K562 (cell line): ENCODE data around the gene DLGAP1. TPM values are rescaled to one million over a fixed set of nuclear protein-coding genes. Genes with fewer than 3 reads are reported as not detected.
A peak's percentile ranks its signal among the peaks of the same experiment; 100 is the strongest.

Source experiments
- ARID2 ChIP-seq: fragments of 450-650 bp; IDR thresholded peaks from 2 replicates; pipeline ENCODE4 v1.6.1; 2017; ENCODE audit warnings: antibody characterized with exemption, mild to moderate bottlenecking
- ARID4B ChIP-seq: sonication (generic); formaldehyde crosslinking; IDR thresholded peaks from 2 replicates; pipeline ENCODE4 v1.8.0; 2022; ENCODE audit warnings: mild to moderate bottlenecking, missing genetic modification reagents
- CBX2 ChIP-seq: fragments of 200-600 bp; sonication (generic); IDR thresholded peaks from one replicate; pipeline ENCODE4 v1.6.1; 2012; ENCODE audit warnings: mild to moderate bottlenecking, low read length, inconsistent platforms; ENCODE audit not compliant: insufficient read depth, poor library complexity, severe bottlenecking
- CHCHD3 ChIP-seq: fragments of 250-450 bp; sonication (Bioruptor Pico); IDR thresholded peaks from 2 replicates; pipeline ENCODE4 v2.1.2; 2022; ENCODE audit warnings: mild to moderate bottlenecking
- EHMT2 ChIP-seq: fragments of 450-650 bp; IDR thresholded peaks from 2 replicates; pipeline ENCODE4 v1.6.1; 2018; ENCODE audit warnings: antibody characterized with exemption
- ESRRB ChIP-seq: fragments of 250-450 bp; sonication (Bioruptor Pico); IDR thresholded peaks from 2 replicates; pipeline ENCODE4 v1.5.0; 2020; ENCODE audit warnings: mild to moderate bottlenecking, moderate library complexity, borderline replicate concordance
- FOXJ2 ChIP-seq: fragments of 200-800 bp; sonication (Bioruptor generic); IDR thresholded peaks from 2 replicates; pipeline ENCODE4 v1.6.1; 2016; ENCODE audit warnings: missing genetic modification characterization, missing compliant biosample characterization
- LEF1 ChIP-seq: fragments of 450-650 bp; IDR thresholded peaks from 2 replicates; pipeline ENCODE4 v1.6.1; 2016; ENCODE audit warnings: mild to moderate bottlenecking
- RBM17 ChIP-seq: fragments of 200-400 bp; formaldehyde crosslinking; IDR thresholded peaks from 2 replicates; pipeline ENCODE4 v1.6.1; 2017; ENCODE audit warnings: low read depth, mild to moderate bottlenecking, low read length, borderline replicate concordance
- SIX5 ChIP-seq, 2 experiments: IDR thresholded peaks; 2 replicates each; pipeline ENCODE4 v1.6.1; 2011; ENCODE audit warnings: low read length in 2 of 2, borderline replicate concordance in 1 of 2, low read depth in 1 of 2, mild to moderate bottlenecking in 1 of 2, moderate library complexity in 1 of 2; ENCODE audit not compliant: insufficient read depth in 1 of 2
- SPI1 ChIP-seq: IDR thresholded peaks from 2 replicates; pipeline ENCODE4 v1.6.1; 2011; ENCODE audit warnings: low read depth, low read length, control low read depth, borderline replicate concordance
- TEAD1 ChIP-seq, 2 experiments: fragments of 450-650 bp in 1 of 2; sonication (generic) in 1 of 2; formaldehyde crosslinking; IDR thresholded peaks; 2 replicates each; pipeline versions ENCODE4 v1.4.0 to v1.8.0; 2020 to 2022; ENCODE audit warnings: mild to moderate bottlenecking in 2 of 2, missing genetic modification reagents in 1 of 2
- THRA ChIP-seq: fragments of 450-650 bp; IDR thresholded peaks from 2 replicates; pipeline ENCODE4 v1.6.1; 2017; ENCODE audit warnings: mild to moderate bottlenecking, moderate library complexity
- YY1 ChIP-seq, 3 experiments: IDR thresholded peaks; 2 replicates each; pipeline ENCODE4 v1.6.1; 2011; ENCODE audit warnings: low read length in 2 of 3, mild to moderate bottlenecking in 2 of 3, moderate library complexity in 2 of 3, borderline replicate concordance in 1 of 3, control low read depth in 1 of 3, low read depth in 1 of 3; ENCODE audit not compliant: insufficient read depth in 3 of 3, insufficient replicate concordance in 2 of 3, control insufficient read depth in 1 of 3, insufficient read length in 1 of 3; ENCODE audit errors: extremely low read depth in 1 of 3
- ZBTB12 ChIP-seq: fragments of 250-450 bp; sonication (Bioruptor Pico); IDR thresholded peaks from 2 replicates; pipeline ENCODE4 v1.4.0; 2020
- ZNF140 ChIP-seq: fragments of 250-450 bp; sonication (Bioruptor Pico); IDR thresholded peaks from 2 replicates; pipeline ENCODE4 v1.8.0; 2021; ENCODE audit warnings: moderate library complexity, mild to moderate bottlenecking, inconsistent platforms
- polyA plus RNA-seq, 8 experiments: library from polyadenylated mRNA; depleted of rRNA in 4 of 8; stranded (reverse) in 5 of 8; unstranded in 3 of 8; fragments of >200 nt; fragmentation: Nextera tagmentation in 2 of 8; fragmentation: Illumina TruSeq in 1 of 8; extraction: Ambion mirVana in 2 of 8; extraction: Trizol in 1 of 8; gene quantifications; 2 replicates each; pipeline versions ENCODE4 v1.2.1 to v1.2.3, GENCODE V29; 2011 to 2014; ENCODE audit warnings: inconsistent platforms in 1 of 8, missing spikeins in 1 of 8
- total RNA-seq, 7 experiments: library from RNA; depleted of rRNA in 6 of 7; stranded (reverse); fragments of >200 nt in 6 of 7; fragmentation: Illumina TruSeq in 2 of 7; extraction: Trizol in 2 of 7; gene quantifications; 2 replicates each; pipeline versions ENCODE4 v1.2.1 to v1.2.3, GENCODE V29; 2011 to 2021; ENCODE audit warnings: low replicate concordance in 1 of 7
- TF ChIP-seq, protein P1 (sequence below), 2 experiments: IDR thresholded peaks; 2 replicates each; pipeline ENCODE4 v1.6.1; 2011; ENCODE audit warnings: borderline replicate concordance in 1 of 2, control low read depth in 1 of 2, low read depth in 1 of 2, low read length in 1 of 2, mild to moderate bottlenecking in 1 of 2, mixed read lengths in 1 of 2, moderate library complexity in 1 of 2; ENCODE audit not compliant: insufficient read depth in 1 of 2, insufficient read length in 1 of 2, poor library complexity in 1 of 2, severe bottlenecking in 1 of 2; ENCODE audit errors: extremely low read depth in 1 of 2

DLGAP1 gene
- total and polyA plus RNA-seq, 9 of the 15 experiments (the other 6 are each of a cell fraction or from before 2014, with no cell fraction given), result 0.04 to 0.22 (median 0.08) TPM

GRCh38 chr18:3654442-3655253, 800.5 kb downstream of the DLGAP1 start (continued):
- no peak for TF ChIP-seq EHMT2
- TF ChIP-seq LEF1, result no peak
- no peak for TF ChIP-seq CHCHD3 (CRISPR knock-in tag)
- no peak for TF ChIP-seq ZNF140 (CRISPR knock-in tag)
- no peak for TF ChIP-seq ESRRB (CRISPR knock-in tag)
- peak in 1 of 2 experiments; percentile 43; a peak in 3 of 4 replicates for TF ChIP-seq TEAD1 (CRISPR knock-in tag; IDR thresholded peaks at IDR 0.05)
- TF ChIP-seq RBM17, result no peak
- 0 out of 2 replicates have a peak, but pooled peaks have one; percentile 62 for TF ChIP-seq ARID4B
- TF ChIP-seq, protein P1, sequence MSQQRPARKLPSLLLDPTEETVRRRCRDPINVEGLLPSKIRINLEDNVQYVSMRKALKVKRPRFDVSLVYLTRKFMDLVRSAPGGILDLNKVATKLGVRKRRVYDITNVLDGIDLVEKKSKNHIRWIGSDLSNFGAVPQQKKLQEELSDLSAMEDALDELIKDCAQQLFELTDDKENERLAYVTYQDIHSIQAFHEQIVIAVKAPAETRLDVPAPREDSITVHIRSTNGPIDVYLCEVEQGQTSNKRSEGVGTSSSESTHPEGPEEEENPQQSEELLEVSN (IDR thresholded peaks at IDR 0.05; ENCODE audit: borderline replicate concordance in 1 of 2, extremely low read depth in 1 of 2, insufficient read depth in 1 of 2, insufficient read length in 1 of 2, low read depth in 1 of 2, low read length in 1 of 2, poor library complexity in 1 of 2, severe bottlenecking in 1 of 2), result peak in 1 of 2 experiments; percentile 34
- TF ChIP-seq SPI1, result peak; percentile 7; the same call in 1 of the 2 replicates
- no peak for TF ChIP-seq CBX2
- no peak for TF ChIP-seq FOXJ2 (tag)
- no peak for TF ChIP-seq ZBTB12
- TF ChIP-seq YY1 (IDR thresholded peaks at IDR 0.05; ENCODE audit: borderline replicate concordance in 1 of 3, control insufficient read depth in 1 of 3, extremely low read depth in 1 of 3, insufficient read depth in 3 of 3, insufficient read length in 1 of 3, insufficient replicate concordance in 2 of 3, low read depth in 1 of 3, low read length in 2 of 3), result peak in 1 of 3 experiments; percentile 69
- TF ChIP-seq THRA, result no peak
- TF ChIP-seq ARID2, result no peak
- no peak for TF ChIP-seq SIX5 (IDR thresholded peaks at IDR 0.05; ENCODE audit: borderline replicate concordance in 1 of 2, insufficient read depth in 1 of 2, low read depth in 1 of 2, low read length in 2 of 2)
